ENCODE results near the gene CP.

DNA sequence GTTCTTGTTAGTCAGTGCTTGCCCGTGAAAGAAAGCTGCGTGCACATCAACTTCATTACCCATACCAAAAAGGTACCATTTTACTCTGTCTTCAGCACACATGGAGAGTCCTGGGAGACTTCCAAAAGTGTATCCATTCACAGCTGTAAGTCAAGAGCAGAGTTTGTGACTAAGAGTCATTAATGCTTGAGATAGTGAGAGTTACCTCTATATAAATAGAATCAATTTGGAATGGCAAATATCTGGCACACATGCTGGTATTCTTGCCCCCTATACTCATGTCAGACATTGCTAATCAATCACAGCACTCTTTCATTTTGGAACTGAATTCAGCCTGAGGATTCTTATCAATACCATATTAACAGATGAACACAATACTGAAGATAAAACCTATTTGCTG, 14.2 kb downstream of the CP start:
- TF ChIP-seq, protein P1, sequence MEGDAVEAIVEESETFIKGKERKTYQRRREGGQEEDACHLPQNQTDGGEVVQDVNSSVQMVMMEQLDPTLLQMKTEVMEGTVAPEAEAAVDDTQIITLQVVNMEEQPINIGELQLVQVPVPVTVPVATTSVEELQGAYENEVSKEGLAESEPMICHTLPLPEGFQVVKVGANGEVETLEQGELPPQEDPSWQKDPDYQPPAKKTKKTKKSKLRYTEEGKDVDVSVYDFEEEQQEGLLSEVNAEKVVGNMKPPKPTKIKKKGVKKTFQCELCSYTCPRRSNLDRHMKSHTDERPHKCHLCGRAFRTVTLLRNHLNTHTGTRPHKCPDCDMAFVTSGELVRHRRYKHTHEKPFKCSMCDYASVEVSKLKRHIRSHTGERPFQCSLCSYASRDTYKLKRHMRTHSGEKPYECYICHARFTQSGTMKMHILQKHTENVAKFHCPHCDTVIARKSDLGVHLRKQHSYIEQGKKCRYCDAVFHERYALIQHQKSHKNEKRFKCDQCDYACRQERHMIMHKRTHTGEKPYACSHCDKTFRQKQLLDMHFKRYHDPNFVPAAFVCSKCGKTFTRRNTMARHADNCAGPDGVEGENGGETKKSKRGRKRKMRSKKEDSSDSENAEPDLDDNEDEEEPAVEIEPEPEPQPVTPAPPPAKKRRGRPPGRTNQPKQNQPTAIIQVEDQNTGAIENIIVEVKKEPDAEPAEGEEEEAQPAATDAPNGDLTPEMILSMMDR (IDR thresholded peaks at IDR 0.05), result no peak
- no peak for TF ChIP-seq POLR2A (IDR thresholded peaks at IDR 0.05)
